AG04449 (cell line): ENCODE results near the gene HDGFL2.

Experiments used
- CTCF ChIA-PET: fragments of 350-600 bp; formaldehyde crosslinking; extraction: SDS; loops from one replicate; lab custom pipeline; 2021; ENCODE audit warnings: antibody characterized with exemption; lab: Yijun Ruan, JAX
- POLR2A ChIA-PET: fragments of 400-600, 350-600 bp; formaldehyde crosslinking; extraction: SDS; loops from one replicate; lab custom pipeline; 2020; ENCODE audit warnings: antibody characterized with exemption, inconsistent platforms; lab: Yijun Ruan, JAX
- DNase-seq: peaks from one replicate; pipeline ENCODE4 v3.0.0-alpha.2; 2010; ENCODE audit warnings: low read depth, low spot score
- H3K4me3 ChIP-seq: 2 replicates; pipeline ENCODE4 v1.5.1; 2011; ENCODE audit warnings: low read depth, mild to moderate bottlenecking, control low read depth, low read length
- CTCF ChIP-seq: IDR thresholded peaks from one replicate; pipeline ENCODE4 v1.5.1; 2011; ENCODE audit warnings: mild to moderate bottlenecking, moderate library complexity, low read length, control low read depth, inconsistent platforms; ENCODE audit not compliant: insufficient read depth; ENCODE audit errors: missing control alignments

The HDGFL2 gene

GRCh38 chr19:4504891-4505569 is 32.9 kb downstream of the HDGFL2 start:
- H3K4me3 ChIP-seq, result no peak overlapping the region
- CTCF ChIA-PET, result interaction anchor here (1.3 kb wide), 1 partner anchor 20 kb away, joined by 4 read pairs; no protein-coding TSS in a partner anchor
- DNase-seq, result no peak
- no peak for TF ChIP-seq CTCF
- POLR2A ChIA-PET, result no interaction called here

- CTCF ChIA-PET, result interaction anchor here (1.3 kb wide), 1 partner anchor 20 kb away, joined by 4 read pairs; no protein-coding TSS in a partner anchor
- TF ChIP-seq CTCF, result no peak
- POLR2A ChIA-PET, result no interaction called here
- no peak overlapping the region for H3K4me3 ChIP-seq
- DNase-seq, result no peak
These were observed 33.7 kb downstream of the HDGFL2 start for GRCh38 chr19:4505570-4506448.

GRCh38 chr19:4506449-4507149 is 34.5 kb downstream of the HDGFL2 start:
- peak; percentile 17 for DNase-seq
- no peak for TF ChIP-seq CTCF
- ChIA-PET CTCF (interaction anchor here (2.3 kb wide), 1 partner anchor 19 kb away, joined by 10 read pairs; no protein-coding TSS in a partner anchor), POLR2A (no interaction called here)
- H3K4me3 ChIP-seq, result no peak overlapping the region

- H3K4me3 ChIP-seq, result no peak overlapping the region
- POLR2A ChIA-PET, result no interaction called here
- CTCF ChIA-PET, result interaction anchor here (2.3 to 3.2 kb wide), 2 partner anchors 15 to 18 kb away, joined by 10 to 19 read pairs; no protein-coding TSS in a partner anchor
- no peak for TF ChIP-seq CTCF
- no peak for DNase-seq
These were observed 35.0 kb downstream of the HDGFL2 start for GRCh38 chr19:4507150-4507452.

- TF ChIP-seq CTCF, result no peak
- H3K4me3 ChIP-seq, result no peak overlapping the region
- DNase-seq, result no peak
- ChIA-PET CTCF (interaction anchor here (0.5 to 3.2 kb wide), 3 partner anchors 14 to 41 kb away, joined by 3 to 19 read pairs (median 10); no protein-coding TSS in a partner anchor), POLR2A (no interaction called here)
These were observed 35.7 kb downstream of the HDGFL2 start for GRCh38 chr19:4507804-4508203.
